GM08714 (cell line): ENCODE data around the gene FOXP2.
"Not testable (repeated sequence)": the region's sequence is repeated elsewhere in the genome, so short reads cannot be mapped to it uniquely, and the experiment has no call there.

Experiments
- H3K4me3 ChIP-seq: fragments of 200-500 bp; sonication (Bioruptor generic); 2 replicates; pipeline ENCODE4 v1.5.1; 2014; ENCODE audit warnings: mild to moderate bottlenecking, low read length, inconsistent platforms
- ZNF274 ChIP-seq: IDR thresholded peaks from 2 replicates; pipeline ENCODE4 v1.6.1; 2012; ENCODE audit warnings: mild to moderate bottlenecking, low read depth, low read length

The FOXP2 gene

DNA sequence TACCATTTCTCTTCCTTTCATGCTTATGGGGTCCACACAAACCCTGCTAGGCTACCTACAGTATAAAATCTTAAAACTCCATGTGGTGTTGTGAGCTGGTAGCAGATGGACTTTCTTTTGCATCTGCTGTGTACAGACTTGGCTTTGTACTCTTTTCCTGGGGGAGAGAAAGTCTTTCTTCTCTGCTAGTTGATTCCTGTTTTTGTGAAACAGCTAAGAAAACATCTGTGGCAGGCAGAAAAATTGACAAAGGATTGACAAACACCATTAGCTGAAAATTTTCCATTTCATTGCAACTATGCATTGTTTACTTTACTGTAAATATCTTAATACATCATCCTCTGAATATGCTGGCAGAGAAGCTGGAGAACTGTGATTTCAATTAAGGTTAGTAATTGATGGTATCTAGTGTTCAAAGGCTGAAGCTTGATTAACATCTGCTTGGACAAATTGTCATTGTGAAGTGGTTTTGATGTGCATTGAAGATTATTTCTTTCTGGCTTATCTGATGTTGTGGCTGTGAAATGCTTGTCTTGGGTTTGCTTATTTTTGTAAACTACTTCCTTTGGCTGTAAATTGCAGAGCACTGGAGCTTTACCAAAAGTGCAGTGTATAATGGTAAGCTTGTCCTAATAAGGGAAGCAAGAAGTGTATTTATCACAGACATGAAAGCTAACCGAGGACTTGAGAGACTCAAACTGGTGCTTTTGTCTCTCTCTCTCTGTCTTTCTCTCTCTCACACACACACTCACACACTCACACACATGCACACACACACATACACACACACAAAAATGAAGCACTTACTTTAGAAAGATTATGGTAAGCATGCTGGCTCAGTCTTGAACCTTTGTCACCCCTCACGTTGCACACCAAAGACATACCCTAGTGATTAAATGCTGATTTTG is at the start of gene FOXP2:
TSS of gene FOXP2 (plus strand) at position 660 of the 908 bp plus-strand sequence. CDS start 11,697 bp downstream, outside the sequence.
- peak within 1 kb of the TSS; percentile 41; the same call in 1 of the 2 replicates for H3K4me3 ChIP-seq
- TF ChIP-seq ZNF274 = no peak

DNA sequence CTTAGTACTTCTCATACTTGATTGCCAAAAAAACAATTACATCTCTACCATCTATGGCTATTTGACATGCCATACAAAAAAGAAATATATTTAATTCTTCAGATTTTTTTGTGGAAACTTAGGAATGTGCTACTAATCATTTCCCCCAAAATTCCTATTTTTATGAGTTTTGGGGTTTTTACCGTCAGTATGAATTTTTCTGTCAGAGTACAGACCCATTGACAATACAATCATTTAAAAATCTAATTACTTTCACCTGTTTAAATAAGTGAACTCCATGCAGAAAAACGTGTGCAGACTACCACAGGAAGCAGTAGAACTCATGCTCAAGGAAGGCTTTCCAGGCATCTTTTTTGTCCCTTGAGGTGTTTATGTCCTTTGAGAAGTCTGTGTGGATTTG is 48.8 kb upstream of the FOXP2 start:
- no peak for TF ChIP-seq ZNF274
- H3K4me3 ChIP-seq = no peak overlapping the region

DNA sequence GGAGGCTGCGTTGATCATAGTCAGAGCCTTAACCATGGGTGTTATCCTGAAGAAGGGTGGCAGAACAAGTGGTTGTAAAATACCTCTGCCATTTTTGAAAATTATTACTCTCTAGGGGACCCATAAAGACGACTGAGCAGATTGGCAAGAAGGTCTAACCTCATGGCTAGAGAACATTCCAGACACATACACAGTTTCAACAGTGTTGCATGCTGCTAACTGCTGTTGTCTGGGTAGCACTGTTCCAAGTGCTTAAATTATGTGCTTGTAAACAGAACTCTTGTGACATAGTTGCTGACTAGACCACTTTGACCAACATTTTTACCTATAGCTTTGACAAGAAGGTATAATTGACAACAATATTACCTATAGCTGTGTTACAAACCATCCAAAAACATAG is 46.1 kb upstream of the FOXP2 start:
- no peak for TF ChIP-seq ZNF274
- no peak overlapping the region for H3K4me3 ChIP-seq

DNA sequence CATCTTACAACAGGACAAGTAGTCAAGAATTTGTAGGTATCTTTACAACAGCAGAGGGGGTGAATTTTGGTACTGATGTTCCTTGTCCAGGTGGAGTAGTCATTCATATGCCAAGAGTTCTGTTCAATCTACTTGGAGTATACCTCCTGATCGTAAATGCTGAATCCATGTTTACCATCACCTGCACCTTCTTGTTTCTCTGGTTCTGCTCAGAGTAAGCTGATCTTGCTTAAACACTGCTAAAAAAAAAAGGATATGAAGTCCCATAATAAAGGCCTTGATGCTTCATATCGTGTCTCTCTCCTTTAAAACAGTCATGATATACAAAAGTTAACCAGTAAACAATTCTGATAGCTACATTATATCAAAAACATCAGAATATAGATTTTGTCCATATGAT is 45.3 kb upstream of the FOXP2 start:
- no peak overlapping the region for H3K4me3 ChIP-seq
- no peak for TF ChIP-seq ZNF274

DNA sequence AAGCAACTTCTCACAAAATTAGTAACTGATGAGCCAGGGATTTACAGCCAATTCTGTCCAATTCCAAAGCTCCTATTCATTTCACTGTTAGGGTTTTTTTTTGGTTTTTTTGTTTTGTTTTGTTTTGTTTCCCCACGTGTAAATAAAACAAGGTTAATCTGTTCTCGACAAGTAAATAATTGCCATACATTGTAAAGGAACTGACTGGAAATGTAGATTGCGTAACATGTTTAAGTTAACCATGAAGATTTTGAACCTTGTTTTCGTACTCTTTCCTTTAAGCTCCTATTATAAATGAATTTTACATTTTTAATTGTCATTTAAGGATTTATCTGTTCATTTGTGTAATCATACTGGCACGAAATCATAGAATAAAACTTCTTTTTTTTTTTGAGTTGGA is 42.0 kb upstream of the FOXP2 start:
- TF ChIP-seq ZNF274 = no peak
- H3K4me3 ChIP-seq = no peak overlapping the region

DNA sequence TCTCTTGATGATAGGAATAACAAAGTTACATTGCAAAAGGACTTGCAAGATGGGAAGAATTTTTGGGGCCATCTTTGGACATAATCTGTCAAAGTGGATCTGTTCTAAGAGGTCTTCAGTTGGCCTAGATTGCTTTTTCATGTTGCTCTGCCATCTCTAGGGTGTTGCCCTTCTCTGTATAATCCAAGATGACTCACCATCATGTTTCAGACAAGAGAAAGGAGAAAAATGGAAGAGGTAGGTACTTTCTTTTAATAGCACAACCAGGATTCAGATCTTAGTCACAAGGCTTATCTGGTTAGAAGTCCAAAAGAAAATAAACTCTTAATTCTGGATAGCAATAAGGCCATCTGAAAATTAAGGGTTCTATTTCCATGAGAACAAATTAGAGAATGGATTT is 38.7 kb upstream of the FOXP2 start:
- TF ChIP-seq ZNF274 = no peak
- H3K4me3 ChIP-seq = no peak overlapping the region

DNA sequence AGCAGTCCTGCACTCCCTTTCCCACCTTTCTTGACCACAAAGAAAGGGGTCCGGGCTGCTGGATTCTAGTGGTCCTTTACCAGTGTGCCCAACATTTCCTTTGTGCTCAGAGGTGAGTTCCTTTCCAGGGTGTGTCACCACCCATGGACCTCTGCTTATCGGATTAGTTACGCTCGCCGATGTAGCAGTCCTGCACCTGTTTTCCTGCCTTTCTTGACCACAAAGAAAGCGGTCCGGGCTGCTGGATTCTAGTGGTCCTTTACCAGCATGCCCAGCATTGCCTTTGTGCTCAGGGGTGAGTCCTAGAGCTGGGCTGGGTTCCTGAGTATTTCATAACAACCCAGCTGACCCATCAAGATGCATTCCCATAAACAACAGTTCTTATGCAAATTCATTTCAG is 30.7 kb upstream of the FOXP2 start:
- not testable (repeated sequence) for H3K4me3 ChIP-seq

DNA sequence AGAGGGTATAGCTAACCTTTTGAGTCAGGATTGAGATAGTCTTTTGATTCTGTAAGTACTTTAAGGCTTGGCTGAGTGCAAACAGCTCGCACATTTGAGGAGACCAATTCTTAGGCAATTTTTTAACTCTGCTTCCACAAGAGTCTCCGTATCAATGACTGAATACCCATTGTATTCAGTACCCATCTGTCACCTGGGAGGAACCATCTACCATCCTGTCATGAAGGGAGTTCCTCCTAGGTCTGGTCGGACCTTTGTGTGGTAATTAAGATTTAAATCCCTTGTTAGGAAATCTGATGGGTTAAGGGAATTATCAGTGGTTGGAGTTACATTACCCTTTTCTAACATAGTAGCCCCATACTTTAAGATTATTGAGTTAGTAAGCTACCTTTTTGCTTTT is 30.3 kb upstream of the FOXP2 start:
- H3K4me3 ChIP-seq = not testable (repeated sequence)

DNA sequence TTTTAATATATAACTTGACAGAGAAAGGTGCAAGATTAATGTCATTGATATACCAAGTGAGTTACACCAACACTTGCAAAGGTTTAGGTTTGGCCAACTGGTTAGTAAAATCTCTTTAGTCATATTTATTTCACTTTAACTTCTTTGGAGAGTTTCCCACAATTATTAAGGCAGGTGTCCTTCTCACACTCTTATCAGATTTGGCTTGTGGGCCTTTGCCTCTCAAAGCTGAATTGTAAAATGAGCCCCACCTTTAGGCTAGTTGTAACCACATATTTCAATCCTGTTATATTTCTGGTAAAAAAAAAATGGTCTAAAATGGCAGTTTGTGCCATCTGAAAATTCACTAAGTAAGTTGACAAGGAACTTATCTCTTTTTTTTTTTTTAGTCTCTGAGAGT is 26.6 kb upstream of the FOXP2 start:
- TF ChIP-seq ZNF274 = no peak
- no peak overlapping the region for H3K4me3 ChIP-seq

DNA sequence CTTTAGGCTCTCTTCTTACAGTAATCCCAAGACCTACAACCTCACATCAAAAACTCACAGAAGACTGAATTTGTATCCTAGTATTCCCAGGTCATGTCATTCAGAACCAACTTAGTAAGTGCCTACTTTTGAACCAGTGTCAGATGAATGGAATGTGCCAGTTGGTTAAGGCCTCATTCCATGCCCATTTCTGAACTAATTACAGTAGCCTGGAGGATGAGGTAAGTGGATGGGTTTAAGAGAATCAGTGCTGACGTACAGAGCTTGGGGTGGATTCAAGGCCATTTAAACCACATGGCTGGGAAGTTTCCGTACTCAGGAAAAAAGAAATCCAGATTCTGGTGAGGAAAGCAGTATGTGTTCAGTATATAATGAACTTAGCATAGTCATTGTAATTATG is 21.9 kb upstream of the FOXP2 start:
- H3K4me3 ChIP-seq = no peak overlapping the region
- no peak for TF ChIP-seq ZNF274

DNA sequence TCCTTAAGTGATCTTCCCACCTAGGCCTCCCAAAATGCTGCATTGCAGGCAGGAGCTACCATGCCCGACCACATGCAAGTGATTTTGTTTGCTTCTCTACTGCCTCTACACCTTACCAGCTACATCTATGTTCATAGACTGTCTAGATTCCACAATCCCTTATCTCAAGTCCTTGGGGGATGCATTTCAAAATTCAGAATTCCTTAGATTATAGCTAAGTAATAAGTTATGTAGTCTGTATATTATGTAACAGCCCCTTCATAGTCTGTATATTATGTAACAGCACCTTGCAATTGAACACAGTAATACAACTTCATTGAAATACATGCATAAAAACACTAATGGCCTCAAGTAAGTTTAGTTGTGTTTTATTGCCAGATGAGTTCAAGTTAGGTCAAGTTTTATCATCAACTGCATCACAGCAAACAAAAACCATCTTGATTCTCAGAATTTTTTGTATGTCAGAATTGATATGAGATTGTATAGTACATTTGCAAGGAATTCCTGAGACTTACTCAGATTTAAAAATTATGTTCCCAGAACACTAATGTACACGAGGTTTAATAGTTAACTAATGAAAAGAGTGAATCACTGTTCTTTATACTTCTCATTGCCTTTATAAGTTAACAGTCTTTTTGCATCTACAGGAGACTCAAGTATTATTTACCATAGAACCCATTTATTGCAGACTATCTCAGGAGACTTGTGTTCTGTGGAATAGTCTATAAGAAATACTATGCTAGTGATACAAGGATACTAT is 11.6 kb upstream of the FOXP2 start:
- no peak for TF ChIP-seq ZNF274
- no peak overlapping the region for H3K4me3 ChIP-seq

DNA sequence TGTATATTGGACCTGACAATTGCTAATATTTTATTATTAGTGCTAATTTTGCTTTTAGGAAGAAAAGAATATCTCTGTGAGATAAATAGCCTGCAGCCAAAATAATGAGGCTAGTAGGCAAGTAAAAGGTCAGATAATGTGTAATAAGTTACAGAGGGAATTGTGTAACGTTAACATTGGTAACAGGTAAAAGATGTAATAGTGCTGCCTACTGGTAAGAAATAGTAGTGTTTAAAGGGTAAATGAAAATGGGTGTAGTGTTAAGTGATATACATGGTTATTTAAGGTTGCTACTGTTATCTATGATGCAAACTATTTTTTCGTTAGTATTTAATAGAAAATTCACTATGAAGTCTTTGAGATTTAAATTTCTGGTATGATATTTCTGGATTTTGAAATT is 9.2 kb upstream of the FOXP2 start:
- no peak overlapping the region for H3K4me3 ChIP-seq
- no peak for TF ChIP-seq ZNF274

DNA sequence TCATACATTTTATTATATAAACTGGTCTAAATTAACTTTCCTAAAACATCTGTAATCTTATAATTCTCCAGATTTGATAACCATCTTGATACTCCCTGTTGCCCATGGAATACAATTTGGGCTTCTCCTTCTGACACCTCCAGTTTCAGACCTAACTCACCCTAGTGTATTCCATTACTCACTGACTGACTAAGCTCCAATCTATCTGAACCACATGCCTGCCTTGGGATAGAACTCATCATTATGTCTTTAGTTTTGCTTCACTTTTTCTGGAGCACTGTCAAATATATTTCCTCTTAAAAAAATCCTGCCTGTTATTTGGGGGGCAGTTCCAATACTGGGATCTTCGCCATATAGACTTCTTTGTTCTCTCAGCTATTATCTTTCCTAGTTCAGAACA is 4.9 kb upstream of the FOXP2 start:
- H3K4me3 ChIP-seq = no peak overlapping the region
- no peak for TF ChIP-seq ZNF274

DNA sequence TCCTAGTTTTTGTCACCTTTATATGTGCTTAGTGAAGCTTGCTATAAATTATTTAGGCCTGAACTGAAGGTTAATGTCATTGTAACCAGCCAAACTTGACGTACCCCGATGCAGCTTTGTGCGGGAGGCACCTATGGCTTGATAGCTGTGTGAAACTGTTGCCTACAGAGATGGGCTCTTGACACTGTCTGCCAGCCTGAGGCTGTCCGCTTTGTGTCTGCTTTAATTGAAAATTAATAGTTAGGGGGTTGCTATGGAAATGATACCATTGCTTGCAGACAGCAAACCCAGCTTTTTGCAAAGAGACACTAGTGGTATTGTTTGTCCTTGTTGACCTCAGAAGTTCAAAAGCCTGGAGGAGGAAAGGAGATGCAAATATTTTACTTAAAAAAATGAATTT is 2.1 kb upstream of the FOXP2 start:
- TF ChIP-seq ZNF274 = no peak
- H3K4me3 ChIP-seq = no peak overlapping the region

DNA sequence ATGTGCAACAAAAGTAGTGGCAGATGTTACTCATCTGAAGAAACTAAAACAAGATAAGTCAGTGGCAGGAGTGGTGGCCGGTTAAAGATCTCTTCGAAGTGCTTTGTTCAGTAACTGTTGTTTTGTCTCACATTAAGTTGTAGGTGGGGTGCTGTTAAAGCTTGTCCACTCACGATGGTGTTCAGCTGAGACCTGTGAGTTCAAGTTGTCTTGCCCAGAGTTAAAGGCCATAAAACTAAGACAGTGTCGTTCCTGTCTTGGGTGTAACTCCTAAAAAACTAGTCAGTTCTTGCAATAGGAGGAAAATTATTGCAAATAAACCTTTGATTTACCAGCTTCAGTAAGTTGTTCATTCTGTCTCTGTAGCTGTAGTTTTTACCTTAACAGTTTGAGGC is 857 bp upstream of the FOXP2 start:
- no peak for TF ChIP-seq ZNF274
- H3K4me3 ChIP-seq = no peak overlapping the region
